ENCODE measurements around the gene STX3. TPM values are rescaled to one million over a fixed set of nuclear protein-coding genes. Genes with fewer than 3 reads are reported as not detected.

STX3 gene
- total and polyA plus RNA-seq, 2 donors (not counting 1 experiment from before 2014, with no cell fraction given): 7.6 to 16.6 TPM

GRCh38 chr11:59754494-59754858 is 700 bp upstream of the STX3 start:
- Mint-ChIP-seq H3K9me3 (ENCODE audit: insufficient read depth) (no peaks in the 10 kb centered on the region), H3K27me3 (peaks cover 4% of the 10 kb centered on the region), H3K4me1 (peaks cover 24% of the 10 kb centered on the region), H3K27ac (peak overlapping the region; percentile 84), H3K4me3 (peak overlapping the region; percentile 94)
- intact Hi-C loops (cut with micrococcal nuclease): loop anchor here (1.0 to 10.0 kb wide), 5 partner anchors 18 to 438 kb away; partner anchors contain the start of genes MRPL16 and PATL1
- peak overlapping the region; percentile 78 for H3K9ac ChIP-seq (ENCODE audit: low read length)
- TF ChIP-seq EZH2 (IDR thresholded peaks at IDR 0.05; ENCODE audit: borderline replicate concordance, insufficient read depth, low read depth, low read length, poor library complexity, severe bottlenecking): no peak
- no peak for TF ChIP-seq CTCF (IDR thresholded peaks at IDR 0.05)
- peak overlapping the region; percentile 99 for H2AFZ ChIP-seq (ENCODE audit: insufficient read depth, low read depth, low read length, poor library complexity, severe bottlenecking)
- ATAC-seq (ENCODE audit: low read depth): peak; percentile 22
- no peaks in the 10 kb centered on the region for H3K27me3 ChIP-seq (replicated peaks in 1 of 4; ENCODE audit: control extremely low read depth in 1 of 4, control insufficient read depth in 3 of 4, insufficient read depth in 4 of 4, low read length in 3 of 4)
- H3K4me2 ChIP-seq (replicated peaks; ENCODE audit: low read depth, low read length, poor library complexity, severe bottlenecking): peak overlapping the region; percentile 98
- peaks cover 14 to 26% of the 10 kb centered on the region in 2 donors for H3K4me1 ChIP-seq (ENCODE audit: control insufficient read depth in 2 of 2, insufficient read depth in 2 of 2, low read length in 2 of 2)
- H3K4me3 ChIP-seq (ENCODE audit: control extremely low read depth in 1 of 5, extremely low read depth in 1 of 5, insufficient read depth in 1 of 5, low read depth in 2 of 5, low read length in 4 of 5): peak overlapping the region; percentile 72 to 97 (median 80)
- DNase-seq: no peak
- peaks cover 10% of the 10 kb centered on the region for H4K20me1 ChIP-seq (ENCODE audit: control insufficient read depth, insufficient read depth, low read length, poor library complexity, severe bottlenecking)
- no peaks in the 10 kb centered on the region for H3K9me3 ChIP-seq (ENCODE audit: control extremely low read depth in 1 of 3, control insufficient read depth in 2 of 3, insufficient read depth in 1 of 3, low read length in 2 of 3)
- POLR2A ChIA-PET: interaction anchor here (2.6 kb wide), 1 partner anchor 47 kb away, joined by 5 read pairs; no protein-coding TSS in a partner anchor
- 0% methylated on average over 19 of the region's 20 CpGs for WGBS (ENCODE audit: insufficient coverage)
- H3K27ac ChIP-seq (ENCODE audit: low read length in 2 of 2): no peak overlapping the region
- no peaks in the 10 kb centered on the region for H3K36me3 ChIP-seq (replicated peaks in 1 of 2; ENCODE audit: control extremely low read depth in 1 of 2, control insufficient read depth in 1 of 2, extremely low read depth in 1 of 2, insufficient read depth in 2 of 2, low read length in 1 of 2)
- peaks cover 9% of the 10 kb centered on the region for H3K79me2 ChIP-seq (ENCODE audit: control insufficient read depth, insufficient read depth, low read length)
- CTCF ChIA-PET: interaction anchor here (0.6 to 7.5 kb wide), 16 partner anchors 9 to 515 kb away, joined by 3 to 206 read pairs (median 4); partner anchors contain the start of genes MRPL16 and PATL1

All from B cell (primary cell).